Activated naive CD8-positive, alpha-beta T cell treated with anti-CD3 and anti-CD28 coated beads, Interleukin-2, amount 50 U/mL, for 24 hours (primary cell): Measurements from ENCODE around the gene WDFY4.

Source experiments
- ATAC-seq: fragments of 150-1000 bp; cut with Tn5 transposase; one replicate; pipeline ENCODE4 v1.10.0; 2021
- DNase-seq: peaks from one replicate; pipeline ENCODE4 v3.0.0; 2021
- H3K27ac Mint-ChIP-seq: one replicate; pipeline ENCODE4 v1.8.0; 2021; ENCODE audit warnings: mild to moderate bottlenecking, mixed read lengths
- H3K27me3 Mint-ChIP-seq: one replicate; pipeline ENCODE4 v1.8.0; 2021; ENCODE audit warnings: mixed read lengths
- H3K36me3 Mint-ChIP-seq: one replicate; pipeline ENCODE4 v1.8.0; 2021; ENCODE audit warnings: low read depth, mixed read lengths
- H3K4me1 Mint-ChIP-seq: one replicate; pipeline ENCODE4 v1.8.0; 2021; ENCODE audit warnings: mixed read lengths
- H3K4me3 Mint-ChIP-seq: one replicate; pipeline ENCODE4 v1.8.0; 2021; ENCODE audit warnings: mild to moderate bottlenecking, moderate library complexity, mixed read lengths
- H3K9me3 Mint-ChIP-seq: one replicate; pipeline ENCODE4 v1.8.0; 2021; ENCODE audit warnings: mixed read lengths

Gene WDFY4

GRCh38 chr10:48651293-48651692 lies 33.4 kb upstream of the WDFY4 start:
- DNase-seq (no peak), ATAC-seq (no peak)
- Mint-ChIP-seq H3K36me3 (no peaks in the 10 kb centered on the region), H3K9me3 (no peaks in the 10 kb centered on the region), H3K27ac (no peak overlapping the region), H3K27me3 (peaks cover 21% of the 10 kb centered on the region), H3K4me3 (no peak overlapping the region), H3K4me1 (no peaks in the 10 kb centered on the region)

- H3K27ac Mint-ChIP-seq, result no peak overlapping the region
- H3K4me3 Mint-ChIP-seq, result no peak overlapping the region
- ATAC-seq (no peak), DNase-seq (no peak)
- no peaks in the 10 kb centered on the region for H3K9me3 Mint-ChIP-seq
- H3K4me1 Mint-ChIP-seq, result peaks cover 3% of the 10 kb centered on the region
- H3K27me3 Mint-ChIP-seq, result peaks cover 21% of the 10 kb centered on the region
- no peaks in the 10 kb centered on the region for H3K36me3 Mint-ChIP-seq
Measured at GRCh38 chr10:48651839-48652238, 32.8 kb upstream of the WDFY4 start.

GRCh38 chr10:48652344-48652743 lies 32.3 kb upstream of the WDFY4 start:
- no peak overlapping the region for H3K4me3 Mint-ChIP-seq
- peaks cover 21% of the 10 kb centered on the region for H3K27me3 Mint-ChIP-seq
- DNase-seq (no peak), ATAC-seq (no peak)
- no peaks in the 10 kb centered on the region for H3K9me3 Mint-ChIP-seq
- no peaks in the 10 kb centered on the region for H3K36me3 Mint-ChIP-seq
- H3K4me1 Mint-ChIP-seq, result peaks cover 3% of the 10 kb centered on the region
- no peak overlapping the region for H3K27ac Mint-ChIP-seq

- Mint-ChIP-seq H3K4me1 (peaks cover 3% of the 10 kb centered on the region), H3K36me3 (no peaks in the 10 kb centered on the region), H3K27ac (no peak overlapping the region), H3K9me3 (no peaks in the 10 kb centered on the region), H3K4me3 (no peak overlapping the region), H3K27me3 (peaks cover 25% of the 10 kb centered on the region)
- ATAC-seq (no peak), DNase-seq (no peak)
Measured at GRCh38 chr10:48653347-48653746, 31.3 kb upstream of the WDFY4 start.

GRCh38 chr10:48653944-48654698 lies 30.6 kb upstream of the WDFY4 start:
- Mint-ChIP-seq H3K36me3 (no peaks in the 10 kb centered on the region), H3K27me3 (peaks cover 27% of the 10 kb centered on the region), H3K4me3 (no peak overlapping the region), H3K9me3 (no peaks in the 10 kb centered on the region), H3K4me1 (peaks cover 3% of the 10 kb centered on the region), H3K27ac (no peak overlapping the region)
- DNase-seq, result no peak
- ATAC-seq, result no peak

GRCh38 chr10:48655411-48656240 lies 29.0 kb upstream of the WDFY4 start:
- Mint-ChIP-seq H3K4me1 (peaks cover 5% of the 10 kb centered on the region), H3K27ac (no peak overlapping the region), H3K27me3 (peaks cover 27% of the 10 kb centered on the region), H3K4me3 (no peak overlapping the region), H3K36me3 (no peaks in the 10 kb centered on the region), H3K9me3 (no peaks in the 10 kb centered on the region)
- ATAC-seq (peak; percentile 26), DNase-seq (no peak)

- DNase-seq, result peak; percentile 92
- H3K4me3 Mint-ChIP-seq, result peak overlapping the region; percentile 74
Measured at GRCh38 chr10:48656241-48656913, 28.3 kb upstream of the WDFY4 start.

GRCh38 chr10:48656914-48657305 lies 27.8 kb upstream of the WDFY4 start:
- Mint-ChIP-seq H3K27me3 (peaks cover 25% of the 10 kb centered on the region), H3K27ac (no peak overlapping the region), H3K4me1 (peaks cover 5% of the 10 kb centered on the region), H3K9me3 (no peaks in the 10 kb centered on the region), H3K4me3 (peak overlapping the region; percentile 74), H3K36me3 (no peaks in the 10 kb centered on the region)
- DNase-seq (no peak), ATAC-seq (no peak)

More at GRCh38 chr10:48656241-48656913, 28.3 kb upstream of the WDFY4 start:
- peaks cover 26% of the 10 kb centered on the region for H3K27me3 Mint-ChIP-seq
- H3K27ac Mint-ChIP-seq, result no peak overlapping the region
- no peaks in the 10 kb centered on the region for H3K36me3 Mint-ChIP-seq
- H3K9me3 Mint-ChIP-seq, result no peaks in the 10 kb centered on the region
- peak; percentile 95 for ATAC-seq
- peaks cover 5% of the 10 kb centered on the region for H3K4me1 Mint-ChIP-seq

GRCh38 chr10:48657416-48657815 lies 27.3 kb upstream of the WDFY4 start:
- Mint-ChIP-seq H3K4me1 (peaks cover 5% of the 10 kb centered on the region), H3K27me3 (peaks cover 25% of the 10 kb centered on the region), H3K4me3 (no peak overlapping the region), H3K27ac (no peak overlapping the region), H3K36me3 (no peaks in the 10 kb centered on the region), H3K9me3 (no peaks in the 10 kb centered on the region)
- DNase-seq (no peak), ATAC-seq (no peak)

- Mint-ChIP-seq H3K4me3 (no peak overlapping the region), H3K36me3 (no peaks in the 10 kb centered on the region), H3K4me1 (peaks cover 5% of the 10 kb centered on the region), H3K27ac (no peak overlapping the region), H3K27me3 (peaks cover 18% of the 10 kb centered on the region), H3K9me3 (no peaks in the 10 kb centered on the region)
- ATAC-seq (no peak), DNase-seq (peak; percentile 68)
Measured at GRCh38 chr10:48658243-48658974, 26.3 kb upstream of the WDFY4 start.

- Mint-ChIP-seq H3K27me3 (peaks cover 17% of the 10 kb centered on the region), H3K4me3 (no peak overlapping the region), H3K27ac (no peak overlapping the region), H3K9me3 (no peaks in the 10 kb centered on the region), H3K36me3 (no peaks in the 10 kb centered on the region), H3K4me1 (peaks cover 5% of the 10 kb centered on the region)
- ATAC-seq, result no peak
- DNase-seq, result no peak
Measured at GRCh38 chr10:48658975-48659269, 25.8 kb upstream of the WDFY4 start.

- no peak for DNase-seq
- peaks cover 10% of the 10 kb centered on the region for H3K27me3 Mint-ChIP-seq
Measured at GRCh38 chr10:48659790-48660189, 24.9 kb upstream of the WDFY4 start.

GRCh38 chr10:48661441-48661840 lies 23.2 kb upstream of the WDFY4 start:
- DNase-seq (no peak), ATAC-seq (no peak)
- Mint-ChIP-seq H3K36me3 (no peaks in the 10 kb centered on the region), H3K27me3 (peaks cover 10% of the 10 kb centered on the region), H3K4me1 (peaks cover 3% of the 10 kb centered on the region), H3K4me3 (no peak overlapping the region), H3K9me3 (peaks cover 10% of the 10 kb centered on the region), H3K27ac (no peak overlapping the region)

More at GRCh38 chr10:48659790-48660189, 24.9 kb upstream of the WDFY4 start:
- no peak for ATAC-seq
- Mint-ChIP-seq H3K9me3 (peaks cover 2% of the 10 kb centered on the region), H3K27ac (no peak overlapping the region), H3K36me3 (no peaks in the 10 kb centered on the region), H3K4me3 (no peak overlapping the region), H3K4me1 (peaks cover 5% of the 10 kb centered on the region)

GRCh38 chr10:48667960-48668590 lies 16.6 kb upstream of the WDFY4 start:
- peak overlapping the region; percentile 74 for H3K27ac Mint-ChIP-seq
- peak; percentile 50 for ATAC-seq
- peak; percentile 18 for DNase-seq
- H3K36me3 Mint-ChIP-seq, result no peaks in the 10 kb centered on the region
- H3K27me3 Mint-ChIP-seq, result no peaks in the 10 kb centered on the region
- H3K4me3 Mint-ChIP-seq, result no peak overlapping the region
- H3K4me1 Mint-ChIP-seq, result peaks cover 6% of the 10 kb centered on the region
- peaks cover 10% of the 10 kb centered on the region for H3K9me3 Mint-ChIP-seq
